ENCODE data around the gene TRIM49D1. TPM values are rescaled to one million over a fixed set of nuclear protein-coding genes. Genes with fewer than 3 reads are reported as not detected.
A peak's percentile ranks its signal among the peaks of the same experiment; 100 is the strongest.
"Not testable (repeated sequence)": the region's sequence is repeated elsewhere in the genome, so short reads cannot be mapped to it uniquely, and the experiment has no call there.

Gene TRIM49D1
- total RNA-seq (not detected), polyA plus RNA-seq (not detected)
- long read RNA-seq, donor 1, result 0 reads
- long read RNA-seq, donor 2, result 0 reads
- long read RNA-seq, donor 3, result 0 reads
- long read RNA-seq, donor 4, result 0 reads
- long read RNA-seq, donor 5, result 0 reads
- long read RNA-seq, donor 6, result 0 reads
- long read RNA-seq, donor 7, result 0 reads
- long read RNA-seq, donor 8, result 0 reads
- long read RNA-seq, donor 9, result 0 reads
- long read RNA-seq, donor 10, result 0 reads

- Histone ChIP-seq H3K9me3 (replicated peaks in 1 of 3) (no peaks in the 10 kb centered on the region), H3K36me3 (replicated peaks in 1 of 2) (no peaks in the 10 kb centered on the region), H3K27me3 (no peaks in the 10 kb centered on the region), H3K4me3 (no peak within 1 kb of the TSS), H3K4me1 (replicated peaks in 1 of 2) (no peaks in the 10 kb centered on the region), H3K27ac (no peak within 1 kb of the TSS)
- intact Hi-C loops (cut with DNase I), result no loop called here
- DNase-seq, result no peak
- 52 to 78% (median 54%) methylated on average over 3 of the region's 3 CpGs for WGBS, 4 donors
- TF ChIP-seq CTCF (IDR thresholded peaks at IDR 0.05) (no peak), POLR2A (IDR thresholded peaks at IDR 0.05) (no peak)
These were observed at the start of gene TRIM49D1 for GRCh38 chr11:89922195-89922660. Gene TRIM49D1, minus strand, starts transcription at chr11:89922245. Its CDS starts 4,535 bp downstream, at chr11:89917710.

GRCh38 chr11:89965737-89966136 lies 43.7 kb upstream of the TRIM49D1 start, which contains the start of gene TRIM64:
Gene TRIM64, plus strand, starts transcription at chr11:89966037. Its CDS starts 2,467 bp downstream, at chr11:89968504.
- H3K27me3 ChIP-seq; H3K4me1 ChIP-seq (replicated peaks in 1 of 2); intact Hi-C loops (cut with DNase I); H3K4me3 ChIP-seq; H3K36me3 ChIP-seq (replicated peaks in 1 of 2); H3K27ac ChIP-seq; DNase-seq; H3K9me3 ChIP-seq (replicated peaks in 1 of 3): not testable (repeated sequence)
- 86% methylated on average over 2 of the region's 4 CpGs; no CpG with 5 or more reads in 3 of the 4 donors for WGBS, 4 donors

- H3K36me3 ChIP-seq (replicated peaks in 1 of 2); H3K4me1 ChIP-seq (replicated peaks in 1 of 2); intact Hi-C loops (cut with DNase I); H3K27me3 ChIP-seq; H3K9me3 ChIP-seq (replicated peaks in 1 of 3); DNase-seq; H3K27ac ChIP-seq; H3K4me3 ChIP-seq: not testable (repeated sequence)
- 79 to 94% (median 86%) methylated on average over 3 to 6 of the region's 6 CpGs for WGBS, 4 donors
These were observed 38.8 kb upstream of the TRIM49D1 start for GRCh38 chr11:89960833-89961232.

- DNase-seq; H3K4me3 ChIP-seq; H3K4me1 ChIP-seq (replicated peaks in 1 of 2); H3K27me3 ChIP-seq; H3K9me3 ChIP-seq (replicated peaks in 1 of 3); intact Hi-C loops (cut with DNase I); H3K36me3 ChIP-seq (replicated peaks in 1 of 2); H3K27ac ChIP-seq: not testable (repeated sequence)
- WGBS, 4 donors, result 86 to 91% (median 89%) methylated on average over 2 of the region's 6 CpGs
These were observed 1.7 kb upstream of the TRIM49D1 start, which contains the start of gene TRIM49D2 for GRCh38 chr11:89923764-89924163. Gene TRIM49D2, plus strand, starts transcription at chr11:89924064. Its CDS starts 2,698 bp downstream, at chr11:89926762.

- H3K27ac ChIP-seq; intact Hi-C loops (cut with DNase I); H3K27me3 ChIP-seq; H3K36me3 ChIP-seq (replicated peaks in 1 of 2); H3K9me3 ChIP-seq (replicated peaks in 1 of 3); H3K4me1 ChIP-seq (replicated peaks in 1 of 2); DNase-seq; H3K4me3 ChIP-seq: not testable (repeated sequence)
- WGBS, 4 donors, result 82 to 91% methylated on average over 4 to 9 of the region's 14 CpGs; no CpG with 5 or more reads in 2 of the 4 donors
These were observed 21.2 kb downstream of the TRIM49D1 start for GRCh38 chr11:89900809-89901208.

- intact Hi-C loops (cut with DNase I); DNase-seq; H3K4me3 ChIP-seq; H3K9me3 ChIP-seq (replicated peaks in 1 of 3); H3K27ac ChIP-seq; H3K4me1 ChIP-seq (replicated peaks in 1 of 2); H3K27me3 ChIP-seq; H3K36me3 ChIP-seq (replicated peaks in 1 of 2): not testable (repeated sequence)
- 67 to 85% (median 70%) methylated on average over 2 of the region's 3 CpGs for WGBS, 4 donors
These were observed 28.8 kb downstream of the TRIM49D1 start for GRCh38 chr11:89893245-89893644.

GRCh38 chr11:89877511-89877910 lies 44.5 kb downstream of the TRIM49D1 start:
- H3K4me3 ChIP-seq; H3K9me3 ChIP-seq (replicated peaks in 1 of 3); H3K27ac ChIP-seq; H3K36me3 ChIP-seq (replicated peaks in 1 of 2); intact Hi-C loops (cut with DNase I); H3K4me1 ChIP-seq (replicated peaks in 1 of 2); DNase-seq; H3K27me3 ChIP-seq: not testable (repeated sequence)
- WGBS, 4 donors, result 79 to 89% (median 86%) methylated on average over 5 to 6 of the region's 6 CpGs

GRCh38 chr11:89872588-89872987 lies 49.5 kb downstream of the TRIM49D1 start:
- intact Hi-C loops (cut with DNase I); H3K9me3 ChIP-seq (replicated peaks in 1 of 3); H3K4me1 ChIP-seq (replicated peaks in 1 of 2); H3K36me3 ChIP-seq (replicated peaks in 1 of 2); H3K4me3 ChIP-seq; H3K27ac ChIP-seq; H3K27me3 ChIP-seq; DNase-seq: not testable (repeated sequence)
- WGBS, 4 donors, result 66 to 74% (median 69%) methylated on average over 2 of the region's 2 CpGs

GRCh38 chr11:89865223-89865622 lies 56.8 kb downstream of the TRIM49D1 start:
- H3K27me3 ChIP-seq; H3K4me1 ChIP-seq (replicated peaks in 1 of 2); H3K4me3 ChIP-seq; H3K36me3 ChIP-seq (replicated peaks in 1 of 2); H3K27ac ChIP-seq; H3K9me3 ChIP-seq (replicated peaks in 1 of 3); intact Hi-C loops (cut with DNase I): not testable (repeated sequence)
- peak in 1 of 7 donors; percentile 18 for DNase-seq
- WGBS, 4 donors, result 18 to 22% methylated on average over 10 to 11 of the region's 35 CpGs; no CpG with 5 or more reads in 2 of the 4 donors

GRCh38 chr11:89863906-89864704 lies 57.9 kb downstream of the TRIM49D1 start:
- H3K9me3 ChIP-seq (replicated peaks in 1 of 3); intact Hi-C loops (cut with DNase I); H3K4me1 ChIP-seq (replicated peaks in 1 of 2); H3K4me3 ChIP-seq; H3K27ac ChIP-seq; H3K27me3 ChIP-seq; H3K36me3 ChIP-seq (replicated peaks in 1 of 2): not testable (repeated sequence)
- DNase-seq, result peak in 2 of 7 donors; percentile 12 to 13
- WGBS, 4 donors, result 2 to 30% (median 5%) methylated on average over 16 to 36 of the region's 66 CpGs; no CpG with 5 or more reads in 1 of the 4 donors
